ENCODE results near the gene GMNN. TPM values are rescaled to one million over a fixed set of nuclear protein-coding genes. Genes with fewer than 3 reads are reported as not detected.

GMNN gene
- total RNA-seq, 1 donor from 2014 or later = 20.1 TPM

DNA sequence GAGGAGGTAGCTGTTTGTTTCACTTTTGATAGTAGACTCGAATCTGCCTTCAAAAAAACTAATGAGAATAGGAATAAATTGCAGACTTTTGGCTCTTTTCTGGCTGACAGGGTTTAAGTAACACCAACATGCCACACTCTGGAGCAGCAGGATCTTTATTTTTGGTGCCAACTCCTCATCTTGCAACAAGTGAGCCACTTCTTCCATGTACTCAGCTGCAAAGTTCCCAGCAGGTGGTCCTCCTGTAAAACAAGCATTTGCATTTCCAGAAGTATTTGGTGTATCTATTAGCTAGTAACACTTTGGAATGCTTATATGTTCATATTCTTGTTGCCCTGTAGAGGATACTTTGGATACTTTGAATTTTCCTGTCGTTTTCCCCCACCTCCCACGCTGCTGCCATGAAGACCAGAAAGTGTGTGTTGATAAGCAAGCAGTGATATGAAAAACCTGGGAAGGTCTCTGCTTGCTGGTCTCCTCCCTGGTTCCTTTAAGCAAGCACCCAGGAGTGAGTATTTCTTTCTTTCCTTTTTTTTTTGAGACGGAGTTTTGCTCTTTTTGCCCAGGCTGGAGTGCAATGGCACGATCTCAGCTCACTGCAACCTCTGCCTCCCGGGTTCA is 23.0 kb downstream of the GMNN start:
- Mint-ChIP-seq H3K9me3 (ENCODE audit: unreplicated experiment) (no peaks in the 10 kb centered on the region), H3K36me3 (ENCODE audit: unreplicated experiment) (no peaks in the 10 kb centered on the region)
- no peak for DNase-seq

DNA sequence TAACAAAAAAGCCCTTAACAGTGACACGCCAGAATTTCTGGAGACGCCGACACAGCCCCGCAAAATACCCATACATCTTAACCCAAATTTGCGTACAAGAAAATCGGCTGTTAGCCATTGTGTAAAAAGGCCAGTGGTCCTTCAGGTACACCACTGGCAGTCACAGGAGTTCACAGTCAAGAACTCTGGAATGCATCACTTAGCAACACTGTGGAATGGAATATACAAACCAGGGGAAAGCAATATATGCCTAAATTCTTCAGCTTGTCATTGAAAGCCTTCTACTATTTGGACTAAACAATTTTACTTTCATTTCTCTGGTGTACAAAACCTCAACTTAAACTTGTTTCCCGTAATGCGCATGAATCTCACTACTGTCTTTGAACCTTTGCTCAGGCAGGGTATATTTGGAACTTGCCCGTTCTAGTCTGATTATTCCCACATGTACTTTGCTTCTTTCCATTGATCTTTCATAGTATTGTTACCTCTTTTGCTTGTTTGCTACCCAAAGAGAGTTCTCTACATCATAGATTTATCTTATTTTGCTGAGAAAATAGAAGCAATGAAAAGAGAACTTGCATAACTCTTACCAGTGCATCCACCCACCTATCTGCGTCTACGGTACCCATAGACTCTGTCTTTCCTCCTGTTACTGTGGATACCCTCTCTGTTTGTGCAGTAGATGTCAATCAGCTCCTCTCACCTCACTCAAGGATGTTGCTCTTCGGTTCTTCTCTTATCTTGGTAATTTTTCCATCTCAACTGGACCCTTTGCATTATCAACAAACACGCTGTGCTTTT is 24.2 kb downstream of the GMNN start, which contains the start of gene ARMH2:
Gene ARMH2 (minus strand): TSS at position 178 of the 801 bp plus-strand sequence. CDS start 60 bp downstream, at position 118.
- TF ChIP-seq, protein P1, sequence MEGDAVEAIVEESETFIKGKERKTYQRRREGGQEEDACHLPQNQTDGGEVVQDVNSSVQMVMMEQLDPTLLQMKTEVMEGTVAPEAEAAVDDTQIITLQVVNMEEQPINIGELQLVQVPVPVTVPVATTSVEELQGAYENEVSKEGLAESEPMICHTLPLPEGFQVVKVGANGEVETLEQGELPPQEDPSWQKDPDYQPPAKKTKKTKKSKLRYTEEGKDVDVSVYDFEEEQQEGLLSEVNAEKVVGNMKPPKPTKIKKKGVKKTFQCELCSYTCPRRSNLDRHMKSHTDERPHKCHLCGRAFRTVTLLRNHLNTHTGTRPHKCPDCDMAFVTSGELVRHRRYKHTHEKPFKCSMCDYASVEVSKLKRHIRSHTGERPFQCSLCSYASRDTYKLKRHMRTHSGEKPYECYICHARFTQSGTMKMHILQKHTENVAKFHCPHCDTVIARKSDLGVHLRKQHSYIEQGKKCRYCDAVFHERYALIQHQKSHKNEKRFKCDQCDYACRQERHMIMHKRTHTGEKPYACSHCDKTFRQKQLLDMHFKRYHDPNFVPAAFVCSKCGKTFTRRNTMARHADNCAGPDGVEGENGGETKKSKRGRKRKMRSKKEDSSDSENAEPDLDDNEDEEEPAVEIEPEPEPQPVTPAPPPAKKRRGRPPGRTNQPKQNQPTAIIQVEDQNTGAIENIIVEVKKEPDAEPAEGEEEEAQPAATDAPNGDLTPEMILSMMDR (IDR thresholded peaks at IDR 0.05; ENCODE audit: partially characterized antibody, unreplicated experiment) = no peak
- H3K9me3 Mint-ChIP-seq (ENCODE audit: unreplicated experiment) = no peaks in the 10 kb centered on the region
- no peak within 1 kb of the TSS for H3K27ac Mint-ChIP-seq (ENCODE audit: unreplicated experiment)
- DNase-seq = no peak
- H3K36me3 Mint-ChIP-seq (ENCODE audit: unreplicated experiment) = no peaks in the 10 kb centered on the region
- H3K4me1 Mint-ChIP-seq (ENCODE audit: low read depth, unreplicated experiment) = no peaks in the 10 kb centered on the region
- H3K4me3 Mint-ChIP-seq (ENCODE audit: unreplicated experiment) = no peak within 1 kb of the TSS
- peaks cover 3% of the 10 kb centered on the region for H3K27me3 Mint-ChIP-seq (ENCODE audit: unreplicated experiment)

More for the DNA sequence above, 23.0 kb downstream of the GMNN start:
- Mint-ChIP-seq H3K4me1 (ENCODE audit: low read depth, unreplicated experiment) (no peaks in the 10 kb centered on the region), H3K27me3 (ENCODE audit: unreplicated experiment) (no peaks in the 10 kb centered on the region), H3K27ac (ENCODE audit: unreplicated experiment) (no peak overlapping the region), H3K4me3 (ENCODE audit: unreplicated experiment) (no peak overlapping the region)
- TF ChIP-seq, protein P1 (IDR thresholded peaks at IDR 0.05; ENCODE audit: partially characterized antibody, unreplicated experiment) = no peak

DNA sequence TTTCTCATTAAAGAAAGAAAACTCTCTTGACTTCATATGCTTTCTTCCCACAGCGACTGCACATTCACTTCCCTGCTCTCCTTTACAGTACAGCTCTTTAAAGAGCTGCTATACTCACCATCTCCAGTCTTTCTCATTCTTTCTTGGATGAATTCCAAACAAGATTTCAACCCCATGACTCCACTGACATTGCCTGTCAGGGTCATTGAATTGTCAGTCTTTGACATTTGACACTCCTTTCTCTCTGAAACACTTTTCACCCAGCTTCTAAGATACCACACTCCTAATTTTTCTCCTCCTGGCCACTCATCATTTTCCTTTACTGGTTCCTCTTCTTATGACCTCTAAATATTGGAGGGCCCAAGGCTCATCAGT is 24.8 kb downstream of the GMNN start:
- TF ChIP-seq, protein P1 (IDR thresholded peaks at IDR 0.05; ENCODE audit: partially characterized antibody, unreplicated experiment) = no peak
- H3K4me3 Mint-ChIP-seq (ENCODE audit: unreplicated experiment) = no peak overlapping the region
- peaks cover 3% of the 10 kb centered on the region for H3K27me3 Mint-ChIP-seq (ENCODE audit: unreplicated experiment)
- DNase-seq = no peak
- H3K27ac Mint-ChIP-seq (ENCODE audit: unreplicated experiment) = no peak overlapping the region
- no peaks in the 10 kb centered on the region for H3K9me3 Mint-ChIP-seq (ENCODE audit: unreplicated experiment)
- no peaks in the 10 kb centered on the region for H3K4me1 Mint-ChIP-seq (ENCODE audit: low read depth, unreplicated experiment)
- no peaks in the 10 kb centered on the region for H3K36me3 Mint-ChIP-seq (ENCODE audit: unreplicated experiment)

DNA sequence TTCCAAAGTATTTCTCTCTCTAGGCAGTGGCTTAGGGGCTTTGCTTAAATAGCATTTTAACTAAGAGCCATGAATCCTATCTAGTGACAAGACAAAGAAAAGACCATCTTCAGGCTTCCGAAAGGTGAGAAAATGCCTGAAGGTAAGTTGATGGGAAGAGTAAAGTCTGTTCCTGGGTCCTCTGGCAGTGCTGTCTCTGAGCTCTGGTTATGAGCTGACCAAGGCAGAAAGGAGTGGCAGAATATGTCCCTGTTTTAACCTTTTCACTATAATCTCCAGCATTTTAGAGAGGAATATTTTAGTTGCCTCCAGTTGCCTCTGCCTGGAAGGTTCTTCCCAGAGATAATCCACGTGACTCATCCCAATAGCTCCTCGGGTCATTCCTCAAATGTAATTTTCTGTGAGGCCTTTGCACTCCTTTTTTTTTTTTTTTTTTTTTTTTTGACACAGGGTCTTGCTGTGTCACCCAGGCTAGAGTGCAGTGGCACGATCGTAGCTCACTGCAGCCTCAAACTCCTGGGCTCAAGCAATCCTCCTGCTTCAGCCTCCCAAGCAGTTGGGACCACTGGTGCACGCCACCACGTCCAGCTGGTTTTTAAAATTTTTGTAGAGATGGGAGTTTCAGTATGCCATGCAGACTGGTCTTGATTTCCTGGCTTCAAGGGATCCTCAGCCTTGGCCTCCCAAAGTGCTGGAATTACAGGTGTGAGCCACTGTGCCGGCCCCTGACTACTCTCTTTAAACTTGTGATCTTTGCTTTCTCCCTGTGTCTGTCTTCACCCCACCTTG is 27.7 kb downstream of the GMNN start:
- peaks cover 3% of the 10 kb centered on the region for H3K27me3 Mint-ChIP-seq (ENCODE audit: unreplicated experiment)
- no peak for DNase-seq
- H3K9me3 Mint-ChIP-seq (ENCODE audit: unreplicated experiment) = no peaks in the 10 kb centered on the region
- no peaks in the 10 kb centered on the region for H3K4me1 Mint-ChIP-seq (ENCODE audit: low read depth, unreplicated experiment)
- H3K4me3 Mint-ChIP-seq (ENCODE audit: unreplicated experiment) = no peak overlapping the region
- H3K36me3 Mint-ChIP-seq (ENCODE audit: unreplicated experiment) = no peaks in the 10 kb centered on the region
- H3K27ac Mint-ChIP-seq (ENCODE audit: unreplicated experiment) = no peak overlapping the region
- TF ChIP-seq, protein P1 (IDR thresholded peaks at IDR 0.05; ENCODE audit: partially characterized antibody, unreplicated experiment) = no peak

Data from glutamatergic neuron (in vitro differentiated cells).